H9 (cell line): ENCODE measurements around the gene UBQLN3. TPM values are rescaled to one million over a fixed set of nuclear protein-coding genes. Genes with fewer than 3 reads are reported as not detected.

Source experiments
- DNase-seq: peaks from one replicate; pipeline ENCODE4 v3.0.0-alpha.2; 2017
- H2AFZ ChIP-seq: one replicate; pipeline ENCODE4 v1.6.1; 2013; ENCODE audit warnings: mild to moderate bottlenecking, low read length, control low read depth, moderate library complexity
- H2AK5ac ChIP-seq: 2 replicates; pipeline ENCODE4 v1.6.1; 2013; ENCODE audit warnings: low read length, control low read depth, mixed read lengths; ENCODE audit not compliant: insufficient read length
- H2BK120ac ChIP-seq: one replicate; pipeline ENCODE4 v1.6.1; 2013; ENCODE audit warnings: low read depth, mild to moderate bottlenecking, low read length, control low read depth, inconsistent platforms; ENCODE audit not compliant: poor library complexity, severe bottlenecking
- H2BK12ac ChIP-seq: 2 replicates; pipeline ENCODE4 v1.6.1; 2013; ENCODE audit warnings: low read length, control low read depth, mixed read lengths, low read depth; ENCODE audit not compliant: insufficient read length
- H2BK15ac ChIP-seq: 2 replicates; pipeline ENCODE4 v1.6.1; 2013; ENCODE audit warnings: low read depth, low read length, control low read depth
- H2BK20ac ChIP-seq: one replicate; pipeline ENCODE4 v1.6.1; 2013; ENCODE audit warnings: low read depth, mild to moderate bottlenecking, low read length, control low read depth, inconsistent platforms; ENCODE audit not compliant: poor library complexity, severe bottlenecking
- H2BK5ac ChIP-seq: 2 replicates; pipeline ENCODE4 v1.6.1; 2013; ENCODE audit warnings: low read length, control low read depth, mixed read lengths; ENCODE audit not compliant: insufficient read length
- H3K14ac ChIP-seq: 2 replicates; pipeline ENCODE4 v1.6.1; 2013; ENCODE audit warnings: low read length, control low read depth; ENCODE audit not compliant: insufficient read depth
- H3K18ac ChIP-seq: 2 replicates; pipeline ENCODE4 v1.6.1; 2013; ENCODE audit warnings: low read depth, mild to moderate bottlenecking, mixed read lengths, low read length, control low read depth; ENCODE audit not compliant: insufficient read length
- H3K23ac ChIP-seq: 2 replicates; pipeline ENCODE4 v1.6.1; 2013; ENCODE audit warnings: low read length, control low read depth, mixed read lengths, low read depth; ENCODE audit not compliant: insufficient read length
- H3K23me2 ChIP-seq: 2 replicates; pipeline ENCODE4 v1.6.1; 2013; ENCODE audit warnings: low read depth, mild to moderate bottlenecking, mixed read lengths, low read length, control low read depth; ENCODE audit not compliant: insufficient read length, poor library complexity, severe bottlenecking
- H3K27ac ChIP-seq: 2 replicates; pipeline ENCODE4 v1.5.1; 2013; ENCODE audit warnings: low read length, control low read depth, mixed read lengths, low read depth; ENCODE audit not compliant: insufficient read length
- H3K27me3 ChIP-seq: 2 replicates; pipeline ENCODE4 v1.6.1; 2013; ENCODE audit warnings: low read length, control low read depth, inconsistent platforms; ENCODE audit not compliant: insufficient read depth
- H3K4ac ChIP-seq: 2 replicates; pipeline ENCODE4 v1.6.1; 2013; ENCODE audit warnings: low read depth, mild to moderate bottlenecking, control low read depth, inconsistent platforms, low read length, moderate library complexity
- H3K4me1 ChIP-seq: 2 replicates; pipeline ENCODE4 v1.6.1; 2013; ENCODE audit warnings: low read length, control low read depth, inconsistent platforms; ENCODE audit not compliant: insufficient read depth
- H3K4me2 ChIP-seq: 2 replicates; pipeline ENCODE4 v1.6.1; 2013; ENCODE audit warnings: low read length, control low read depth, mixed read lengths; ENCODE audit not compliant: insufficient read length, insufficient read depth
- H3K56ac ChIP-seq: 2 replicates; pipeline ENCODE4 v1.6.1; 2013; ENCODE audit warnings: low read depth, mild to moderate bottlenecking, mixed read lengths, low read length, control low read depth; ENCODE audit not compliant: insufficient read length
- H3K79me1 ChIP-seq: 2 replicates; pipeline ENCODE4 v1.6.1; 2013; ENCODE audit warnings: low read depth, mild to moderate bottlenecking, moderate library complexity, low read length, control low read depth, inconsistent platforms; ENCODE audit not compliant: insufficient read depth, poor library complexity, severe bottlenecking
- H3K79me2 ChIP-seq: 2 replicates; pipeline ENCODE4 v1.6.1; 2013; ENCODE audit warnings: low read length, control low read depth, inconsistent platforms; ENCODE audit not compliant: insufficient read depth
- H3K9ac ChIP-seq: 2 replicates; pipeline ENCODE4 v1.6.1; 2013; ENCODE audit warnings: low read length, control low read depth, mixed read lengths; ENCODE audit not compliant: insufficient read length; ENCODE audit errors: extremely low read depth
- H3K9me3 ChIP-seq: one replicate; pipeline ENCODE4 v1.6.1; 2013; ENCODE audit warnings: low read depth, low read length, inconsistent platforms; ENCODE audit not compliant: control insufficient read depth
- H3T11ph ChIP-seq: one replicate; pipeline ENCODE4 v1.6.1; 2013; ENCODE audit warnings: mild to moderate bottlenecking, low read length, control low read depth, inconsistent platforms
- H4K20me1 ChIP-seq: one replicate; pipeline ENCODE4 v1.6.1; 2013; ENCODE audit not compliant: control insufficient read depth, insufficient read length, insufficient read depth
- H4K5ac ChIP-seq: 2 replicates; pipeline ENCODE4 v1.6.1; 2013; ENCODE audit warnings: low read depth, mild to moderate bottlenecking, mixed read lengths, low read length, control low read depth; ENCODE audit not compliant: insufficient read length
- H4K8ac ChIP-seq: replicated peaks from 2 replicates; pipeline ENCODE4 v1.6.1; 2013; ENCODE audit warnings: low read length, control low read depth, mixed read lengths, low read depth; ENCODE audit not compliant: insufficient read length
- H4K91ac ChIP-seq: 2 replicates; pipeline ENCODE4 v1.6.1; 2013; ENCODE audit warnings: low read depth, mild to moderate bottlenecking, moderate library complexity, mixed read lengths, low read length, control low read depth; ENCODE audit not compliant: insufficient read length
- H3K27ac Mint-ChIP-seq, 3 experiments: 2 replicates in 2 of 3; 3 replicates in 1 of 3; pipeline ENCODE4 v1.8.0; 2020 to 2021; ENCODE audit warnings: mixed read lengths in 3 of 3, mild to moderate bottlenecking in 1 of 3, moderate library complexity in 1 of 3
- H3K27me3 Mint-ChIP-seq: 2 replicates; pipeline ENCODE4 v1.8.0; 2021; ENCODE audit warnings: low read depth, mild to moderate bottlenecking, moderate library complexity, mixed read lengths
- H3K36me3 Mint-ChIP-seq, 3 experiments: 2 replicates in 2 of 3; 3 replicates in 1 of 3; pipeline ENCODE4 v1.8.0; 2020 to 2021; ENCODE audit warnings: low read depth in 3 of 3, mixed read lengths in 3 of 3; ENCODE audit not compliant: insufficient read depth in 1 of 3
- H3K4me1 Mint-ChIP-seq, 2 experiments: 2 replicates each; pipeline ENCODE4 v1.8.0; 2020; ENCODE audit warnings: mixed read lengths in 2 of 2
- H3K4me3 Mint-ChIP-seq, 2 experiments: 2 replicates in 1 of 2; 3 replicates in 1 of 2; pipeline ENCODE4 v1.8.0; 2020 to 2021; ENCODE audit warnings: mild to moderate bottlenecking in 2 of 2, mixed read lengths in 2 of 2, moderate library complexity in 1 of 2
- H3K9me3 Mint-ChIP-seq, 2 experiments: 2 replicates in 1 of 2; 3 replicates in 1 of 2; pipeline ENCODE4 v1.8.0; 2020; ENCODE audit warnings: mild to moderate bottlenecking in 2 of 2, mixed read lengths in 2 of 2, moderate library complexity in 1 of 2
- CTCF ChIP-seq: fragments of 200-600 bp; sonication (generic); conservative IDR thresholded peaks from 3 replicates; pipeline ENCODE4 v1.8.0; 2021; ENCODE audit warnings: antibody characterized with exemption, mild to moderate bottlenecking
- WGBS: extraction: QIAGEN DNeasy Blood & Tissue Kit; methylation state at CpG from one replicate; pipeline ENCODE4 v1.1.7; 2013; ENCODE audit warnings: missing lambda C conversion rate, low lambda C conversion rate, mixed read lengths; ENCODE audit not compliant: insufficient read length; ENCODE audit errors: extremely low coverage; 5-methylcytosine and 5-hydroxymethylcytosine counted together
- total RNA-seq: library from RNA; stranded (reverse); gene quantifications from 2 replicates; pipeline ENCODE4 v1.2.1, GENCODE V29; 2021

The UBQLN3 gene
- total RNA-seq, 1 experiment from 2014 or later = not detected

GRCh38 chr11:5489576-5490357 is 20.0 kb downstream of the UBQLN3 start:
- Mint-ChIP-seq H3K4me3 (no peak overlapping the region), H3K27ac (no peak overlapping the region), H3K36me3 (no peaks in the 10 kb centered on the region), H3K9me3 (no peaks in the 10 kb centered on the region), H3K4me1 (peaks cover 0 to 3% of the 10 kb centered on the region in 2 experiments; a peak in 1 of 4 replicates), H3K27me3 (no peaks in the 10 kb centered on the region)
- H4K91ac ChIP-seq = no peak overlapping the region
- no peak overlapping the region for H3K18ac ChIP-seq
- no peak overlapping the region for H3K4ac ChIP-seq
- H3K14ac ChIP-seq = no peak overlapping the region
- H4K8ac ChIP-seq = no peak overlapping the region
- H2AK5ac ChIP-seq = no peak overlapping the region
- no peak overlapping the region for H2BK120ac ChIP-seq
- no peak overlapping the region for H3K23ac ChIP-seq
- no peaks in the 10 kb centered on the region for H3K9me3 ChIP-seq
- H3K79me2 ChIP-seq = no peaks in the 10 kb centered on the region
- no peak overlapping the region for H3K9ac ChIP-seq
- WGBS = no CpG with 5 or more reads among the region's 5 CpGs
- H3K27me3 ChIP-seq = no peaks in the 10 kb centered on the region
- no peak overlapping the region for H2BK5ac ChIP-seq
- H3K56ac ChIP-seq = no peak overlapping the region
- H2BK12ac ChIP-seq = no peak overlapping the region
- H3T11ph ChIP-seq = no peak overlapping the region
- no peak overlapping the region for H2AFZ ChIP-seq
- H3K23me2 ChIP-seq = no peaks in the 10 kb centered on the region
- no peak overlapping the region for H3K4me2 ChIP-seq
- H4K5ac ChIP-seq = no peak overlapping the region
- TF ChIP-seq CTCF = no peak
- no peak overlapping the region for H2BK20ac ChIP-seq
- no peak overlapping the region for H2BK15ac ChIP-seq
- no peak overlapping the region for H3K27ac ChIP-seq
- no peaks in the 10 kb centered on the region for H3K4me1 ChIP-seq
- H4K20me1 ChIP-seq = no peaks in the 10 kb centered on the region
- H3K79me1 ChIP-seq = no peaks in the 10 kb centered on the region
- no peak for DNase-seq
